Measurements from ENCODE around the gene CEBPA.

CEBPA gene

DNA sequence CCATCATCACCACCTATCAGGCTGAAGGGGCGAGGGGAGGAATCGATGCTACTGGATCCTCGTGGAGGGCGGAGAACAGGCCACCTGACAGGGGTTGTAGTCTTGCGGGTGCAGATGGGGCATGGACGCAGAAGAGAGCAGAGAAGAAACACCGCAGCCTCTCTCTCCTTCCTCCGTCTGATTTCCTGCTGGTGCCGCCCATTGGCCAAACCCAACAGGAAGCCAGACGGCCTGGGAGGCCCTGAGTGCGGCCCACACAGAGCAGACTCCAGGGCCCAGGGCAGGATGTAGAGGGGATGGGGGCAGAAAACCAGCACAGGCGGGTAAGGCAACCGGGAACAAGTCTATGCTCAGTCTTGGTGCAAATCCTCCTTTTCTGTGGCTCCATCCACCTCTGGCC lies 15.4 kb downstream of the CEBPA start:
- DNase-seq, result no peak

GRCh38 chr19:33285441-33285927 lies 16.9 kb downstream of the CEBPA start:
- no peak for DNase-seq

DNA sequence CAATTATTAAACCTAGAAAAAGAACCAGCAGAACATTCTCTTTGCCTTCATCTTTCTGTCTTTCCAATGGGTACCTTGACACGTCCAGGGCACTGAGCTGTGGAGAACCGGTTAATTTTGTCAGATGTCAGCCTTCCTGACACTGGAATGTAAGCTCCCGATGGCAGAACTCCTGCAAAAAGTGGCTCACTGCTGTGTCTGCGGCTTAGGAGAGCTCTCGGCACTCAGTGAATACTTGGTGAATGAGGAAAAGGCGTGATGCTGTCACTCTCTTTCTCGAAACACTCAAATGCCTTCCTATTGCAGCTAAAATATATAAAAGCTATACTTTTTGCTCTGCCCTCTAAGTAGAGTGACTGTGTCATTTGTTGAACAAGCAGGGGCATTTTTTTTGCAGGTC lies 17.6 kb downstream of the CEBPA start:
- no peak for DNase-seq

DNA sequence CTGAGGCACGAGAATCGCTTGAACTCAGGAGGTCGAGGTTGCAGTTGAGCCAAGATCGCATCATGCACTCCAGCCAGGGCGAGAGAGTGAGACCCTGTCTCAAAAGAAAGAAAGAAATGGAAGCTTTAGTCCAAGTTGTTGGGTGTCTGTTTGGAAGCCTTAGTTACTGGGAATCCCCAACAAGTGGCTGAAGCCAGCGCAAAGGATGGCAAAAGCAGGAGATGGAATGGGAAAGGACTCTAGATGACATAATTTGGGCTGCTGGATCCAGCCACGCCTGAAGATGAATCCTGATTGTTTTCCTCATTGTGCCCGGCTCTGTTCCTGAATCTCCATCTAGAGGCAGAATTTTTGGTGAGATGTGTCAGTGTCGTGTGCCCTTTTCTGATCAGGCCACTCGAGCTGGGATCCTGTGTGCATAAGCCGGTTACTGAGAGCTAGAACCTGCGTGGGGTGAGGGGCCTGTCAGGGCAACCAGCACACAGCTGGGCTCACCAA lies 18.1 kb downstream of the CEBPA start:
- no peak for DNase-seq

GRCh38 chr19:33283589-33283988 lies 18.7 kb downstream of the CEBPA start:
- DNase-seq, result no peak

- no peak for DNase-seq
Measured at GRCh38 chr19:33282036-33282671, 20.2 kb downstream of the CEBPA start.

DNA sequence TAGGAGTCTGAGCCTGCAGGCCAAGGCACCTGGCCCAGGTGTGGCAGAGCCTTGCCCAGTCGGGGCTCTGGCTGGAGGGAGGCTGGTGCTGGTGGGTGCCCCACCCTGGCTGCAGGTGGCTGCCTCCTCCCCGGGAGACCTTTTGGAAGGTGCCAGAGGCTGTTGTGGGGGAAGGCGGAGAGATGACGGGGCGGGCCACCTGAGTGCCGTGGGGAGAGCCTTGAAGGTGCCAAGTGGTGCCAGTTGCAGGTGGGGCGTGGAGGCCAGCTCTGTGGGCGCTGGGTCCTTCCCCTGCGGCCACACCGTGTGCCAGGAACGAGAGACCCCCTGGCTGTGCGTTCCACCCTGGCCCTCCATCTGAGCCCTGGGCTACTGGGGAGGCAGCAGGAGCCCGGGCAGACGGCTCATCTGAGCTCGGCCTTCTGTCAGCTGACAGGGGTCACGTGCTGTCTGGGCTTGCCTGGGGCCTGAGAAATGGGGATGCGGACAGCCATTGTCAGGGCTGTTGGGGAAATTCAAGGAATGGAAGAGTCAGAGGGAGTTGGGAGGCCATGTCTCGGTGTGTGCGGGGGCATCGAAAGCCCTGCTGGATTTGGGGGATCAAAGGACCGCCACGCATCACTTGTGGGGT lies 20.9 kb downstream of the CEBPA start:
- no peak for DNase-seq

DNA sequence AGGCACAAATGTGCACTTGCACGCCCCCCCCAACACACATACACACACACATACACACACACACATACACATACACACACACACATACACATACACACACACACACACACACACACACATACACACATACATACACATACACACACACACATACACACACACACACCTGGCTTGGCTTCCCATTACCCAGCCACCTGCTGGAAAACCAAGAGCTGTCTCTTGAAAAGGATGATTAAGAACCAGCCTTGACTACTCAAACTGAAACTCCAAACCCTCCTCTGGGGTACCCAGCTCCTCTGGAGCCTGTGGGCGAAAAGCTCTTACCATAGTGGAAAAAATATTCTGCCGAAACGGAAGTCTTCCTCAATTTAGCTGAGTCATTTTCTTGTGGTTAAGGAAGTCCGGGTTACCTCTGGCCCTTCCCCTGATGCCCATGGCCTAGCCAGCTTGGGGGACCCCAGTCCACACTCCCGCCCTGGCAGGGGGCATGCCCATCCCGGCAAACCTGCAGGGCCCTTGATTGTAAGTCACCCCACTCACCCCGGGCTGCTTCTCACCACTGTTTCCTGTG lies 21.9 kb downstream of the CEBPA start:
- peak; percentile 72 for DNase-seq

DNA sequence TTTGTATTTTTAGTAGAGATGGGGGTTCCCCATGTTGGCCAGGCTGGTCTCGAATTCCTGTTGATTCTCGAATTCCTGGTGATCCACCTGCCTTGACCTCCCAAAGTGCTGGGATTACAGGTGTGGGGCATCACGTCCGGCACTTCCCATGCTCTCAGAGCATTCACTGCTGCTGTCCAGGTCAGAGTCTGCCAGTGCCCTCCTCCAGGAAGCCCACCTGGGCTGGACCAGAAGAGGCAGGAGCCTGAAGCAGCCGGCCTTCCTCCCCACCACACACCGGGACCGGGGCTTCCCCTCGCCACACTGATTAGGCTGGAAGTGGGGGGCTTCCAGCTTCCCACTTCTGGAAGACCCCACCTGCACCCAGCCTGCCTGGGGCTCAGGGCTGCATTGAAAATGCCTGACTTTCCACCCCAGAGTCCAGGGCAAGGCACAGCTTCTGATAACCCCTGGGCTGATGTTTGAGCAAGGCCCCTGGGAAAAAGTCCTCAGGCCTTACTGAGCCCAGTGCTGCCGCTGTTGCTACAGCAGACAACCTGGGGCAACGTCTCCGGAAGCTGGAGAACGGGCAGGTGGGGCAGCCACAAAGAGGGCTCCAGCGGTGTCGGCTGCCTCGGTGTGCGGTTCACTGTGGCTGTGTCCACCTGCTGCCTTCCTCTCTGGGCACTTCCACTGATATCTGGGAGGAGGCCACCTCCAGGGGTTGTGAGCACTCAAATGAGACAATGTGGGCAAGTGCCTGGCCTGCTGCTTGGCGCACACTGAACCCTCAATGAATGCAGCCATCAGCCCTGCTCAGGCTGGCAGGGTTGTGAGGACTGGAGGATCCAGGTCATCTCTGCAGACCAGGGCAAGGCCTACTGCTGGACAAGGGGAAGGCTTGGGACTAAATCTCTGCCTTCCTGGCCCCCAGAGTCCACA lies 22.6 kb downstream of the CEBPA start:
- DNase-seq, result no peak

- DNase-seq, result no peak
Measured at GRCh38 chr19:33278403-33279269, 23.7 kb downstream of the CEBPA start.

GRCh38 chr19:33278023-33278402 lies 24.3 kb downstream of the CEBPA start:
- no peak for DNase-seq

GRCh38 chr19:33277434-33277833 lies 24.9 kb downstream of the CEBPA start:
- DNase-seq, result no peak

DNA sequence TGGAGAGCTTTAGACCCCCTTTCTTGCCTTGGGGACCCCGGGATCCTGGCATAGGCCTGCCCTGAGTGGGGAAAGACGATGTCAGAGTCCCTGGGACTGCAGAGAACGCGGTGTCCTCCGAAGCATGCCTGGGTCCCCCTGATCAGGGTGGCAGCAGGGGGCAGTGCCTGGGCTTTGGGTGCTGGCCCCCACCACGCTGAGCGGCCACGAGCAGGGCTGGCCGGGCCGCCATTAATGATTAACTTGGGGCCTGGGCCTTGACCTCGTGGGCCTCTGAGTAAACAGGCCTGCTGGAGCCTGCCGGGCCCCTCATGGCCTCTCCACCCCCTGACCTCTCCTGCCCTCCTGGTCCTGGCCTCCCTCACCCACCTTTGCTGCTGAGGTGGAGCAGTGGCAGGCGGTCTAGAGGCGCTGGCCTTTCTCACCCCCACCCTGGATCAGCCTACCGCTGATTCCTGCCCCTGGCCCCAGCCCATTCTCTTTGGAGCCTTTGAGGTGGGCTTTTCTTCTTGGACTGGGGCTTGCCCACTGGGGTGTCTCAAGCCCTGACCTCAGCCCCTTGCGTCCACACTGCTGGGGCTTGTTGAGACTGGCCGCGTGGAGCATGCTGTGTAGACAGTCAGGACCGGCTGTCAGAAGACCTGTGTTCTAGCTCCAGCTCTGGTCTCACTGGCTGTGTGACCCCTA lies 26.3 kb downstream of the CEBPA start:
- no peak for DNase-seq

DNA sequence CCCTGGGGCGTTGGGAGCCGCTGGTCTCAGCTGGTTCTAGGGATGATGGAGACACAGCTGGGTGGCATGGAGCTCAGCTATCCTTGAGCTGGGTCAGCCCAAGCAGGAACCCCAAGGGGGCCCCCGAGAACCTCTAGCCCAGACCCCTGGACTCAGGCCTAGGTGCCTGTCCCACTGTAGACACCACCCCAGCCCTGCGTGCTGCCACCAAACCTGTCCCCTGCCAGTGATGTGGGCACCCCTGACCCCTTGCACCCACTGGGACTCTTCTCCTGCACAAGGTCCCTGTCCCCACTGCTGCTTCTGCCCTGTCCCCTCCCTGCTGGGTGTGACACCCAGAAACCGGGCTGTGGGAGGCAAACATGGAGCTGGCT lies 26.8 kb downstream of the CEBPA start:
- no peak for DNase-seq

GRCh38 chr19:33274663-33275558 lies 27.4 kb downstream of the CEBPA start:
- no peak for DNase-seq

GRCh38 chr19:33273881-33274662 lies 28.3 kb downstream of the CEBPA start:
- DNase-seq, result peak; percentile 63

DNA sequence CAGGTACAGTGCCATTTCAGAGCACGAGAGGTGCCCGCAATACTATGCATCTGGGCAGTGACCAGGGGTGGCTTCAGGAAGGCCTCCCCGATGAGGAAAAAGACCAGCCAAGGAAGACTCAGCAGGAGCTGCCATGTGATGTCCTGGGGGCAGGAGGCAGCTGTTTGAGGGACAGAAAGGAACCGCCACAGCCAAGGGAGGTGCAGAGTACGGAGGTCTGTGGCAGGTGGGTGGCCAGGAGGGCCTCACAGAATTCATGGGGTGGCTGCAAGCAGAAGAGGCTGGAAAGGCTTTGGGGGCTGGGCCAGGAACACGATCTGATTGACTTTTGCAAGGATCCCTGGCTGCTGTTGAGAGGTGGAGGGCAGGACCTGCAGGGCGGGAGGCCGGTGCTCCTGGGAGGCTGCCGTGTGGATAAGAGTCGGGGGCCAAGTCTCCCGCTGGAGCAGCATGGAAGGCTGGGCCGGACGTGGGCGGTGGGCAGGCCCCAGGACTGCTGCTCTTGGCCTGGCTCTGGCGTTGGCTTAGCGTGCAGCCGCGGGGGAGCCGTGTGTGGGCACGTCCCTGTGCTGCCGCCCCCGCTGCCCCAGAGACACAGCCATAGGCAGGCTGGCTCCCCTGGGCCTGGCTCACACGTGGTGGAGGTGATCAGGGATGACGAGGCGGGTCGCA lies 29.1 kb downstream of the CEBPA start:
- DNase-seq, result no peak

DNA sequence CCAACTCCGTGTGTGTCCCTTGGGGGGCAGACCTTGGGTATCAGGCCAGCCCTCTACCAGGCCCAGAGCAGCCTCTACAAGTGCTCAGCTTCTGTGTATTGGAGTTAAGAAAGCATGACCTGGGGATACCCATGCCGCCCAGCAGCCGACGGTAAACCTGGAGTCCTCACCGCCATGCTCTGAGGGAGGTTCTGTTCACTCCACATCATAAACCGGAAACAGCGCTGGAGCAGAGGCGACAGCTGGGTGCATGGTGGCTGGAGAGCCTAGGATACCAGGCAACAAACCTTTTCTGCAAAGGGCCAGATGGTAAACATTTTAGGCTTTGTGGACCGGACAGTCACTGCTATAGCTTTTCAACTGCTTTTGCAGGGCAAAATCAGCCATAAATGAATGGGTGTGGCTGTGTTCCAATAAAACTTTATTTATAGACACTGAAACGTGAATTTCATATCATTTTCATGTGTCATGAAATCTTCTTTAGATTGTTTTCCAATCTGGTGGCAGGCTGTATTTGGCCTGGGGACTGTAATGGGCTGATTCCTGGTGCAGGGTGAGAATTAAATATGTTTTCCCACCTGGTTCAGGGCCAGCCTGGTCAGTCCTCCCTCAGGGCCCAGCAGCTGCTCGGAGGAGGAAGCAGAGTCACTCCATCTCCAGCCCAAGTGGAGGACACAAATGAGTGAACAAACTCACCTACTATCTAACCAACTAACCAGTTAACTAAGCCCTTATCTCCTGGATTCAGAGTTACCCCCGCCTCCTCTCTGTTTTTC lies 30.9 kb downstream of the CEBPA start:
- no peak for DNase-seq

Measured in stimulated activated CD4-positive, alpha-beta T cell treated with anti-CD3 and anti-CD28 coated beads, Interleukin-15, amount 100 ng/mL, for 24 hours (primary cell).